Activated naive CD8-positive, alpha-beta T cell treated with anti-CD3 and anti-CD28 coated beads, Interleukin-2, amount 10 ng/mL, durations not matched to agents 7 days and 5 days (primary cell): ENCODE results near the gene DAG1. TPM values are rescaled to one million over a fixed set of nuclear protein-coding genes. Genes with fewer than 3 reads are reported as not detected.

Experiments
- ATAC-seq: fragments of 150-1000 bp; cut with Tn5 transposase; one replicate; pipeline ENCODE4 v1.10.0; 2021; ENCODE audit warnings: low read depth, moderate library complexity
- POLR2A ChIA-PET: fragments of 350-600 bp; sonication (Branson Sonifier 250); formaldehyde crosslinking; loops from one replicate; lab custom pipeline; 2021; ENCODE audit warnings: antibody characterized with exemption; lab: Charles Lee
- DNase-seq: peaks from one replicate; pipeline ENCODE4 v3.0.0; 2021
- H3K27ac Mint-ChIP-seq: one replicate; pipeline ENCODE4 v1.8.0; 2022; ENCODE audit warnings: mild to moderate bottlenecking, mixed read lengths
- H3K27me3 Mint-ChIP-seq: one replicate; pipeline ENCODE4 v1.8.0; 2022; ENCODE audit warnings: mild to moderate bottlenecking, moderate library complexity, mixed read lengths
- H3K36me3 Mint-ChIP-seq: one replicate; pipeline ENCODE4 v1.8.0; 2021; ENCODE audit warnings: mild to moderate bottlenecking, mixed read lengths
- H3K4me1 Mint-ChIP-seq: one replicate; pipeline ENCODE4 v1.8.0; 2021; ENCODE audit warnings: mixed read lengths
- H3K4me3 Mint-ChIP-seq: one replicate; pipeline ENCODE4 v1.8.0; 2022; ENCODE audit warnings: mild to moderate bottlenecking, moderate library complexity, mixed read lengths
- H3K9me3 Mint-ChIP-seq: one replicate; pipeline ENCODE4 v1.8.0; 2021; ENCODE audit warnings: mixed read lengths
- total RNA-seq, 2 experiments: library from RNA; stranded (reverse); gene quantifications; one replicate each; pipeline ENCODE4 v1.2.3, GENCODE V29; 2021

DAG1 gene
- total RNA-seq, 2 experiments from 2014 or later, result 14.1 to 17.5 TPM

DNA sequence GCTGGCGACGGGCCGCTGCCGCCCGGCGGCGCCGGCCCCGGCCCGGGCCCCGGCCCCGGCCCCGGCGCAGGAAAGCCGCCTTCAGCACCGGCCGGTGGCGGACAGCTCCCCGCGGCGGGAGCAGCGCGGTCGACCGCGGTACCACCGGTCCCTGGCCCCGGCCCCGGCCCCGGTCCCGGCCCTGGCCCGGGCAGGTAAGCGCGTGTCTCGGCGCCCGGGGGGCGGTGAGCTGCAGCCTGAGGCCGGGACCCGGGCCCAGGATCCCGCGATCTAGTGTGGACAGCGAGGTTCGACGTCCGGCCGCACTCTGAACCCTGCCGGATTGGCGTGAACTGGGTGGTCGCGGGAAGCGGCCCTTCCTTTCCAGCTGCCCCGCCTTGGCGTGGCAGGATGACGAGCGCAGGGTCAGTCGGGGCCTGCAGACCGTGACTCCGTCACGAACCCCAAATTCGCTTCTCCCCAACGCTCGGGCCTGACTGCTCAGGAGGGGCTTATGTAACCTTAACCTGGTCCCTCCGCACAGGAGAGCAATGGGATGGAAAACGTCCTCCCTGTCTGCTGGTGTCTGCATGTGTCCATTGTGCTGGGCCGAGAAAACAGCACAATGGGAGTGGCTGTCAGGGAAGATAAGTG, 84.7 kb downstream of the DAG1 start:
- no peaks in the 10 kb centered on the region for H3K36me3 Mint-ChIP-seq
- no peak overlapping the region for H3K27ac Mint-ChIP-seq
- H3K4me3 Mint-ChIP-seq, result peak overlapping the region; percentile 32
- peaks cover 2% of the 10 kb centered on the region for H3K9me3 Mint-ChIP-seq
- H3K4me1 Mint-ChIP-seq, result peaks cover 17% of the 10 kb centered on the region
- DNase-seq, result peak; percentile 87
- POLR2A ChIA-PET, result interaction anchor here (1.6 kb wide), 1 partner anchor 15 kb away, joined by 10 read pairs; no protein-coding TSS in a partner anchor
- ATAC-seq, result peak; percentile 77
- peaks cover 39% of the 10 kb centered on the region for H3K27me3 Mint-ChIP-seq

GRCh38 chr3:49556500-49557275, 86.6 kb downstream of the DAG1 start:
- DNase-seq, result no peak
- Mint-ChIP-seq H3K4me1 (peaks cover 17% of the 10 kb centered on the region), H3K9me3 (peaks cover 2% of the 10 kb centered on the region), H3K4me3 (no peak overlapping the region), H3K36me3 (no peaks in the 10 kb centered on the region), H3K27me3 (peaks cover 48% of the 10 kb centered on the region), H3K27ac (no peak overlapping the region)
- POLR2A ChIA-PET, result no interaction called here
- no peak for ATAC-seq

DNA sequence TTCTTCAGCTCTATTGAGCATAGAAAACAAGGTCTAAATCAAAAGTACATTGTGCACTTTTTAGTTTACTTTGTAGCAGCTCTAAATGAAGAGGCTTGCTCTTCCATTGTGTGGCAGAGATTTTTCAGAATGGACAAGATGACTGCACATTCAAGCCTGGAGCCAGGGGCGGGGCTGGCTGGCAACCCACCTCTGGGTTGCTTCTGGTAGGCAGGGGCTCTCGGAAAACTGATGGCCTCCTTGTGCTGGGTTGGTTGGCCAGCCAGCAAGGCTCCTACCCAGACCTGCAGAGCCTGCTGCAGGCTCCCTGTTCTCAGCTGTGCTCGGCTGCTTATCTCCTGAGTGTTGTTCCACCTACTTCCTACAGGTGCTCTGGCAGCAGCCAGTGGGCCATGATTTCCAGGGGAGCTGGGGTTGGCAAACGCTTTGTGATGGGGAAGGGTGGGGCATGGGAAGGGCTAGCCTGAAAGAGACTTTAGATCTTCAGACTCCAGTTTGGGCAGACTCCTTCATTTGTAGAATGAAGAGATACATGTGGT, 93.0 kb downstream of the DAG1 start:
- Mint-ChIP-seq H3K4me1 (no peaks in the 10 kb centered on the region), H3K27ac (no peak overlapping the region), H3K27me3 (peaks cover 38% of the 10 kb centered on the region), H3K36me3 (no peaks in the 10 kb centered on the region), H3K4me3 (no peak overlapping the region), H3K9me3 (peaks cover 2% of the 10 kb centered on the region)
- no peak for ATAC-seq
- POLR2A ChIA-PET, result no interaction called here
- DNase-seq, result no peak

GRCh38 chr3:49563766-49564165, 93.7 kb downstream of the DAG1 start:
- POLR2A ChIA-PET, result no interaction called here
- Mint-ChIP-seq H3K36me3 (no peaks in the 10 kb centered on the region), H3K4me1 (no peaks in the 10 kb centered on the region), H3K4me3 (no peak overlapping the region), H3K9me3 (peaks cover 2% of the 10 kb centered on the region), H3K27ac (no peak overlapping the region), H3K27me3 (peaks cover 34% of the 10 kb centered on the region)
- no peak for ATAC-seq
- no peak for DNase-seq

DNA sequence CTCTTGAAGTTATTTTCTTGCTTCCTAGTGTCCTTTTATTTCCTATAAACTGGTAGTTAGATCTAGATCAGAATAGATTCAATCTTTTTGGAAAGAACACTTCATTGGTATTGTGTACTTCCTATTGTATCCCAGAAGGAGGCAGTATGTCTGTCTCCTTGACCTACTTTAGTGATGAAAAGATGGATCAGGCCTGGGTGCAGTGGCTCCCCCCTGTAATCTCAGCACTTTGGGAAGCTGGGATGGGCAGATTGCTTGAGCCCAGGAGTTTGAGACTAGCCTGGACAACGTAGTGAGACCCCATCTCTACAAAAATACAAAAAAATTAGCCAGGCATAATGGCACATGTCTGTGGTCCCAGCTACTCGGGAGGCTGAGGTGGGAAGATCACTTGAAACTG, 96.2 kb downstream of the DAG1 start:
- no peak overlapping the region for H3K4me3 Mint-ChIP-seq
- no peak for ATAC-seq
- H3K36me3 Mint-ChIP-seq, result no peaks in the 10 kb centered on the region
- no peaks in the 10 kb centered on the region for H3K9me3 Mint-ChIP-seq
- H3K4me1 Mint-ChIP-seq, result no peaks in the 10 kb centered on the region
- no peak overlapping the region for H3K27ac Mint-ChIP-seq
- peaks cover 26% of the 10 kb centered on the region for H3K27me3 Mint-ChIP-seq
- POLR2A ChIA-PET, result interaction anchor here (0.6 kb wide), 1 partner anchor 13 kb away, joined by 3 read pairs; no protein-coding TSS in a partner anchor
- no peak for DNase-seq

GRCh38 chr3:49567406-49567805, 97.3 kb downstream of the DAG1 start:
- Mint-ChIP-seq H3K36me3 (no peaks in the 10 kb centered on the region), H3K4me1 (no peaks in the 10 kb centered on the region), H3K9me3 (no peaks in the 10 kb centered on the region), H3K4me3 (no peak overlapping the region), H3K27ac (no peak overlapping the region), H3K27me3 (peaks cover 21% of the 10 kb centered on the region)
- ATAC-seq (no peak), DNase-seq (no peak)
- POLR2A ChIA-PET, result no interaction called here

DNA sequence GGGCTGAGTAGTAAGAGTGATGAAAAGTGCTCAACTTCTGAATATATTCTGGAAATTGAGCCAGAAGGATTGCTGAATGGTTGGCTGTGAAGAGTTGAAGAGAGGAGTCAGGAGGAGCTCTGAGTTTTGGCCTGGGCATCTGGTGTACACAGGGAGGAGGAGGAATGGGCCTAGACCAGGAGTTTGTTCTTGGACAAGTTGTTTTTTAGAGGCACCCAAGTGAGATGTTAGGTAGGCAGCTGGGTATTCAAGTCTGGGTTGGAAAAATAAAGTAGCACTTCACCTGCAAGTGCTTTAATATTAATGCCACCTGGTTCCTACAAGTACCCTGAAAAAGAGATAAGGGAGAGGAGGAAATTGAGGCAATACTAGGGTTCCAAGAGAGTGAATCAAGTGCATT, 98.9 kb downstream of the DAG1 start:
- H3K9me3 Mint-ChIP-seq, result no peaks in the 10 kb centered on the region

DNA sequence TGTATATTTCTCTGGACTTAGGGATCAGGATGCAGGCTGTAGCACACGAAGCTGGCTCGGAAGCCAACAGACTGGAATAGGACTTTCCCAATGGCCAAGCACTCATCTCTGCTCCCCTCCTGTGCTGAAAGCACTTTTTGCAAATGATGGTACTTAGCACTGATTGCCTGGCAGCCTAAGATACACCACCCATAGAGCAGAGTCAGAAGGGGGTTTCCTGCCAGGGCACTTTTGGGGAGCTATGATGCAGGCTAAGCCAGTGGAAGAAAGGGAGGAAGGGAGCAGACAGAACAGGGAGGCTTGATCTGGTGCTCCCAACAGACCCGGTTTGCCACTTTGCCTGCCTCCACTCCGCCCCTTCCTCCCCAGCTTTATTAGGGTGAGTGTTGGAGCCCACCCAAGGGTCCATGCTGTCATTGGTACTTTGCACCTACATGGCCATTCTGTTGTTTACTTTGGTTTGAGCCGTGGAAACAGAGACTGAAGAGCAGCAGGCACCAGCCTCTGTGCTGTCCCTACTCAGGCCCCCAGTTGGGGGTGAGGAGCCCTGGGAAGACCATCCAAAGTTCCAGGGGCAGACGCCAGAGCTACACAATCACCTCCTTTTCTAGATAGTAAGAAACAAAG, 100.1 kb downstream of the DAG1 start:
- H3K27me3 Mint-ChIP-seq, result peaks cover 19% of the 10 kb centered on the region
- no peak overlapping the region for H3K27ac Mint-ChIP-seq
- no peak overlapping the region for H3K4me3 Mint-ChIP-seq
- H3K4me1 Mint-ChIP-seq, result no peaks in the 10 kb centered on the region
- no peaks in the 10 kb centered on the region for H3K36me3 Mint-ChIP-seq
- POLR2A ChIA-PET, result interaction anchor here (0.6 kb wide), 1 partner anchor 30 kb away, joined by 3 read pairs; no protein-coding TSS in a partner anchor
- ATAC-seq (no peak), DNase-seq (no peak)
- no peaks in the 10 kb centered on the region for H3K9me3 Mint-ChIP-seq

More for the DNA sequence above, 98.9 kb downstream of the DAG1 start:
- no peak overlapping the region for H3K4me3 Mint-ChIP-seq
- no peaks in the 10 kb centered on the region for H3K36me3 Mint-ChIP-seq
- DNase-seq, result no peak
- POLR2A ChIA-PET, result interaction anchor here (0.9 kb wide), 1 partner anchor 33 kb away, joined by 4 read pairs; no protein-coding TSS in a partner anchor
- no peaks in the 10 kb centered on the region for H3K4me1 Mint-ChIP-seq
- ATAC-seq, result no peak
- H3K27ac Mint-ChIP-seq, result no peak overlapping the region
- H3K27me3 Mint-ChIP-seq, result peaks cover 19% of the 10 kb centered on the region

DNA sequence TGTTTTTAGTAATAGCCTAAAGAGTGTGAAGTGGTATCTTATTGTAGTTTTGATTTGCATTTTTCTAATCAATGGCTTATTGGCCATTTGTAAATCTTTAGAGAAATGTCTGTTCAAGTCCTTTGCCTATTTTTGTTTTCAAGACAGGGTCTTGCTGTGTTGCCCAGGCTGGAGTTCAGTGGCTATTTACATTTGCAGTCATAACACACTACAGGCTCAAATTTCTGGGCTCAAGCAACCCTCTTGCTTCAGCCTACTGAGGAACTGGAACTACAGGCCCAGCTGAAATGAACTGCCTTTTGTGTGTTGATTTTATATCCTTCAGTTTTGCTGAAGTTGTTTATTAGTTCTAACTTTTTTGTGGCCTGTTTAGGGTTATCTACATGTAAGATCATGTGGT, 112.1 kb downstream of the DAG1 start:
- Mint-ChIP-seq H3K4me3 (no peak overlapping the region), H3K27ac (no peak overlapping the region), H3K36me3 (no peaks in the 10 kb centered on the region), H3K27me3 (peaks cover 30% of the 10 kb centered on the region), H3K9me3 (no peaks in the 10 kb centered on the region), H3K4me1 (no peaks in the 10 kb centered on the region)
- DNase-seq (no peak), ATAC-seq (no peak)
- POLR2A ChIA-PET, result no interaction called here

Other genes starting within 250 kb of the DAG1 start
- gene C3orf62, start 193.0 kb upstream of the DAG1 start, total RNA-seq, result 10 to 100 TPM in 1 of 2 experiments, 1 to 10 TPM in 1; 8.1 to 10.9 TPM
- 10 to 100 TPM; 89.6 to 90.0 TPM for gene USP4, start 130.2 kb upstream of the DAG1 start, total RNA-seq
- gene GPX1, start 111.9 kb upstream of the DAG1 start, total RNA-seq, result 10 to 100 TPM; 86.4 to 90.6 TPM
- gene RHOA, start 58.3 kb upstream of the DAG1 start, total RNA-seq, result 100 to 1,000 TPM; 428 to 441 TPM
- gene TCTA, start 57.8 kb upstream of the DAG1 start, total RNA-seq, result 10 to 100 TPM; 30.3 TPM
- 10 to 100 TPM; 10.0 to 10.3 TPM for gene AMT, start 47.8 kb upstream of the DAG1 start, total RNA-seq
- 10 to 100 TPM; 25.6 to 32.7 TPM for gene NICN1, start 40.9 kb upstream of the DAG1 start, total RNA-seq
- under 1 TPM; 0.08 to 0.14 TPM for gene BSN, start 84.2 kb downstream of the DAG1 start, total RNA-seq
- 100 to 1,000 TPM; 148 to 165 TPM for gene APEH, start 204.1 kb downstream of the DAG1 start, total RNA-seq
- 10 to 100 TPM; 10.3 to 11.0 TPM for gene MST1, start 219.2 kb downstream of the DAG1 start, total RNA-seq
- gene RNF123, start 219.3 kb downstream of the DAG1 start, total RNA-seq, result 10 to 100 TPM; 53.2 to 56.5 TPM
- 1 to 10 TPM in 1 of 2 experiments, under 1 TPM in 1; 0.61 to 2.0 TPM for gene AMIGO3, start 249.4 kb downstream of the DAG1 start, total RNA-seq